GM13977 (cell line): ENCODE measurements around the gene GLS.
A peak's percentile ranks its signal among the peaks of the same experiment; 100 is the strongest.

Experiments
- DNase-seq: peaks from one replicate; pipeline ENCODE4 v3.0.0; 2012; ENCODE audit warnings: low spot score
- in situ Hi-C: fragments of 300-500 bp; cut with MboI; formaldehyde crosslinking; loops from one replicate; pipeline ENCODE4 v1.12.0; 2022; ENCODE audit warnings: low sequenced_read_pairs, low pct_unique_long_range_greater_than_20kb, mixed read lengths, inconsistent platforms; ENCODE audit not compliant: unreplicated experiment
- TF ChIP-seq, protein P1 (sequence below): IDR thresholded peaks from 2 replicates; pipeline ENCODE4 v1.5.1; 2012; ENCODE audit warnings: mild to moderate bottlenecking, control low read depth; ENCODE audit not compliant: insufficient read depth; ENCODE audit errors: extremely low read depth, missing control alignments

Gene GLS

DNA sequence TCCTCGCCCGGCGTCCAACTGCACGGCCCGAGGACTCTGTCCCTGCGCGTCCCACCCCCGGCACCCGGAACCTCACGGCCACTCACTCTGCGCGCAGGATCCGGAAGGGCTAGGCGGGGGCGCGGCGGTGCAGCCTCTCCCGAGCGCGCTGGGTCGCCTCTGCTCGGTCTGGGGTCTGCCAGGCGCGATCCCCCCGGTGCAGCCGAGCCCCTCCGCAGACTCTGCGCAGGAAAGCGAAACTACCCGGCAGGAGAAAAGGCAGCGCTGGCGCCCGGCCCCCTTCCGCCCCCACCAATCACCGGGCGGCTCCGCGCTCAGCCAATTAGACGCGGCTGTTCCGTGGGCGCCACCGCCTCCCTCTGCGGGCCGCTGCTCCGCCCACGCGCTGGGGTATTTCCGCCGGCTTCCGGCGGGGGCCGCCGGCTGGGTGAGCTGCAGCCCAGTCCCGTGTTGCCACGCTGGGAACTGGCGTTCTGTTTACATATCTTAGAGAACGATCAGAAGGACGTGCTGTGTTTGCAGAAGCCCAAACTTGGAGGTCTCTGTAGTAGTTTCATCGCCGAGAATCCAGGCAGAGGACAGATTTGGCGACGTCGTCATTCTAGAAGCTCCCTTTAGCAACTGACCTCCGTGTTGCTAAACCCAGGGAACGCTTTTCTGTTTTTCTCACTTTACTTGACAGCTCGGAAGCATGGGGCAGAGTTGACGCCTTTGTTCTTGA is 133.5 kb downstream of the GLS start, which contains the start of gene STAT1:
Gene STAT1, minus strand, starts transcription at position 240 of the 721 bp plus-strand sequence. CDS start 4,168 bp downstream, outside the sequence.
- in situ Hi-C loops, result no loop called here
- peak; percentile 98 for DNase-seq
- TF ChIP-seq, protein P1, sequence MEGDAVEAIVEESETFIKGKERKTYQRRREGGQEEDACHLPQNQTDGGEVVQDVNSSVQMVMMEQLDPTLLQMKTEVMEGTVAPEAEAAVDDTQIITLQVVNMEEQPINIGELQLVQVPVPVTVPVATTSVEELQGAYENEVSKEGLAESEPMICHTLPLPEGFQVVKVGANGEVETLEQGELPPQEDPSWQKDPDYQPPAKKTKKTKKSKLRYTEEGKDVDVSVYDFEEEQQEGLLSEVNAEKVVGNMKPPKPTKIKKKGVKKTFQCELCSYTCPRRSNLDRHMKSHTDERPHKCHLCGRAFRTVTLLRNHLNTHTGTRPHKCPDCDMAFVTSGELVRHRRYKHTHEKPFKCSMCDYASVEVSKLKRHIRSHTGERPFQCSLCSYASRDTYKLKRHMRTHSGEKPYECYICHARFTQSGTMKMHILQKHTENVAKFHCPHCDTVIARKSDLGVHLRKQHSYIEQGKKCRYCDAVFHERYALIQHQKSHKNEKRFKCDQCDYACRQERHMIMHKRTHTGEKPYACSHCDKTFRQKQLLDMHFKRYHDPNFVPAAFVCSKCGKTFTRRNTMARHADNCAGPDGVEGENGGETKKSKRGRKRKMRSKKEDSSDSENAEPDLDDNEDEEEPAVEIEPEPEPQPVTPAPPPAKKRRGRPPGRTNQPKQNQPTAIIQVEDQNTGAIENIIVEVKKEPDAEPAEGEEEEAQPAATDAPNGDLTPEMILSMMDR, result no peak

DNA sequence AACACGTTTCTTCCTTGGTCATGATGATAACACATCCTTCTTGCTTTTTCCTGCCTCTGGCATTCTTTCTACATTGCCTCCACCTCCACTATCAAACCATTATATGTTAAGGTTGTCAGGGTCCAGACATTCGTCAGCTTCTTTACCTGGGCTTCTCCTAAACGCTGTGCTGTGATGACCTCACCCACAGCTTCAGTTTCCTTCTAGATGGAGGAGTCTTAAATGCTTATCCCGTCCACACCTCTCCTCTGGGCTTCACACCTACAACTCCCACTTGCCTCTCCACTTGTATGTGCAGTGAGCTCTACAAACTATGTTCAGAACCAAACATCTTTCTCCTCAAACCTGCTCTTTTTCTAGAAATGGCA is 134.0 kb downstream of the GLS start:
- in situ Hi-C loops, result no loop called here

More for the DNA sequence above, 134.0 kb downstream of the GLS start:
- TF ChIP-seq, protein P1, result no peak
- no peak for DNase-seq
